G401 (cell line): ENCODE measurements around the gene LMNTD1. TPM values are rescaled to one million over a fixed set of nuclear protein-coding genes. Genes with fewer than 3 reads are reported as not detected.
"Not testable (repeated sequence)": the region's sequence is repeated elsewhere in the genome, so short reads cannot be mapped to it uniquely, and the experiment has no call there.

Experiments used
- DNase-seq: peaks from one replicate; pipeline ENCODE4 v3.0.0-alpha.2; 2015; ENCODE audit warnings: low spot score
- in situ Hi-C: cut with HindIII; loops from 2 replicates; pipeline ENCODE4 v1.10.0; 2016; ENCODE audit warnings: low sequenced_read_pairs, mixed read lengths
- total RNA-seq: library from RNA; depleted of rRNA; stranded (reverse); fragments of >200 nt; shearing (Covaris generic); gene quantifications from 2 replicates; pipeline ENCODE4 v1.2.3, GENCODE V29; 2014

The LMNTD1 gene
- total RNA-seq, 1 experiment from 2014 or later = not detected

GRCh38 chr12:25438638-25439037 lies 114.4 kb downstream of the LMNTD1 start:
- no peak for DNase-seq
- in situ Hi-C loops = no loop called here

- DNase-seq = peak; percentile 70
- in situ Hi-C loops = no loop called here
Observed at GRCh38 chr12:25436206-25437030, 116.7 kb downstream of the LMNTD1 start.

GRCh38 chr12:25435431-25435830 lies 117.7 kb downstream of the LMNTD1 start:
- in situ Hi-C loops = no loop called here
- DNase-seq = no peak

DNA sequence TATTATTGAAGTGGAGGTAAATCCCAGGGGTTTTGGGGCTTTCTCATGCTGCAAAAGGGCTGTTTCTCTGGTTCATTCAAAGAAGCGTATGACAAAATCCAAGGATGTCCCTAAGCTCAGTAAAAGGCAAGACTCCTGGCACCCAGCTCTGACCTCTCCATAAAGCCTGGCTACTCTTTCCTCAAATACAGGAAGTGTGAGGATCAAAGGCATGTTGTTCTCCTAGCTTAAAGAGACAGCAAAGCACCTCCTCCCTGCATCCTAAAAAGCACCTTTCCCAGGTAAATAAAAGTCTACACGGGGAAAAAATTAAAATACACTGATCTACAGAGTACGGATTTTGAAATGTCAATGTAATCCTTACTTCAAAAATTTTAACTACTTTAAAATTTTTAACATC lies 118.6 kb downstream of the LMNTD1 start:
- in situ Hi-C loops = no loop called here

DNA sequence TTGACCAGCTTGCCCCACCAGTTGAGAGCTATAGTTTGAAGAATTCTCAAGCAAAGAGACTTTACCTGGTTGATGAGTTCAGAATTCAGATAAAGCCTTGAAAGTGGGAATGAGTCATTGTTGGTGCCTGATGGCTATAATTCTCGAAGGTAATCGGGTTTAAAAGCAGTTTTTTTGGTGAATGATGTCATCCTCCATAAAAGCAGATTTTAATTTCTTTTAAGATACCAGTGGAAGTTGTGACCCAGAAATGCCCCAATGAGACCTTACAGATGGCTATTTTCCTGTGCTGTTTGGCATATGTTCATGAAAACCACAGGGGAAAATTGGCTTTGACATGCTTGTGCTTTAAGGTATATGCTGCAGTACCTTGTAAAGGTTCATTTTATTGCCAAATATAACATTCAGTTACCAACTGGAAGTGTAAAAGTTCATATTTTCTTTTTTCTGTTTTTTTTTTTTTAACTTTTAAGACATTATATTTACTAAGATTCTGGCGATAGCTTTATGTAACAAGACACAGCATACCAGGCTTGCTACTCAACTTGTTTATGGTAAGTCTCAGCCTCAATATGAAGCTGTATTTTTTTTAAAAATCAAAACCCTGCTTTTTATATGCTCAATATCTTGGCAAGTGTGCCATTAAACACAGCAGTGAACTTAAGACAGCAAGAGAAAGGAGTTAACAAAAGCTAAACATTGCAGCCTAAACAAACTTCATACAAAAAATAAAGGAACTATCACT lies 119.3 kb downstream of the LMNTD1 start:
- DNase-seq = no peak
- in situ Hi-C loops = no loop called here

More for the DNA sequence above, 118.6 kb downstream of the LMNTD1 start:
- DNase-seq = no peak

DNA sequence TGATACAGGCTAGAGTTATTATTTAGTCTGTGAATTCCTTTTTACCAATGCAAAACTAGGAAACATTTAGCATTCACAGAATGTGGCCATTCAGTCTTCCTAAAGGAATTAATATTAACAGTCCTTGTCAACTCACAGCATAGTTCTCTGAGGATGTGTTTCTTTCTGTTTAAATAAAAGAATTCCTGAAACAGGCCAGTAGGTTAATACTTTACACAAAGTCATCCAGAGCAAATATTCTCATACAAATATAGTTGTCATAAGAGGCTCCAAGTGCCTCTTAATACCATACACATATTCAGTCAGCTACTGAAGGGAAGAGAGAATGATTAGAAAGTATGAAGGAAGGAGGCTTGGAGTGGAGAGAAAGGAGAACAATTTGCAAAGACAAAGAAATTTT lies 120.1 kb downstream of the LMNTD1 start:
- no peak for DNase-seq
- in situ Hi-C loops = no loop called here

DNA sequence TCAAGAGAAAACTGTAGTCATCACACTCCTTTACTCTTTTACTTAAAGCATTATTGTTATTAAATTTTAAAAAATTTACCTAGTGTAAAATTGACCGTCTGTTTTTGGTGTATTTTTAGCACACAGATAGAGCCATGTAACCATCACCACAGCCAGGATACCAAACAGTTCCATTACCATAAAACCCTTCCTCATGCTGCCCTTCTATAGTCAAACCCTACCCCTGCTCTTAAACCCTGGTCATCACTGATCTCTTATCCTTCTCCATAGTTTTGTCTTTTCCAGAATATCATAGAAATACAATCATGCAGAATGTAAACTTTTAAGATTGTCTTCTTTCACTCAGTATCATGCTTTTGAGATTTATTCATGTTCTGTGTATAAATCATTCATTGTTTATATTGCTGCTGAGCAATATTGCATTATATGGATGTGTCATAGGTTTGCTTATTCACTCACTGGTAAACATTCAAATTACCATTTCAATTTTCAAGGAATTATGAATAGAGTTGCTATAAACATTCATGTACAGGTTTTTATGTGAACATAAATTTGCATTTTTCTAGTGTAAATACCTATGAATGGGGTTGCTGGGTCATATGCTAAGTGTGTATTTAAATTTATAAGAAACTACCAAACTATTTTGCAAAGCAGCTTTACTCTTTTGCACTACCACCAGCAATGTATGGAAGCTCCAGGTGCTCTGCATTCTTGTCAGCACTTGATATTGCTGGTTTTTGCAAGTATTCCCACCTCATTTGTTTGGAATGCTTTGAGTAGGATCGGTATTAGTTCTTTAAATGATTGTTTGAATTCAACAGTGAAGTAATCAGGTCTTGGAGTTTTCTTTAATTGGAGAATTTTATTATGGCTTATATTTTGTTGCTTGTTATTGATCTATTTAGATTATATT lies 125.5 kb downstream of the LMNTD1 start:
- in situ Hi-C loops = no loop called here
- DNase-seq = no peak

GRCh38 chr12:25426821-25427220 lies 126.3 kb downstream of the LMNTD1 start:
- in situ Hi-C loops = not testable (repeated sequence)

More at GRCh38 chr12:25426821-25427220, 126.3 kb downstream of the LMNTD1 start:
- not testable (repeated sequence) for DNase-seq
